SK-N-MC (cell line): ENCODE results near the gene KCNJ11.

ENCODE experiments used
- DNase-seq: peaks from one replicate; pipeline ENCODE4 v3.0.0-alpha.2; 2011; ENCODE audit warnings: low read depth, low spot score
- H3K27ac ChIP-seq: fragments of 200-600 bp; sonication (generic); 2 replicates; pipeline ENCODE4 v1.5.1; 2016; ENCODE audit warnings: mixed run types
- H3K36me3 ChIP-seq: fragments of 200-600 bp; sonication (generic); 2 replicates; pipeline ENCODE4 v1.6.1; 2017; ENCODE audit warnings: antibody characterized with exemption, low read length, mixed read lengths; ENCODE audit not compliant: insufficient read depth
- H3K4me3 ChIP-seq: fragments of 200-600 bp; sonication (generic); 2 replicates; pipeline ENCODE4 v1.5.1; 2016
- H3K9ac ChIP-seq: fragments of 200-600 bp; sonication (generic); 2 replicates; pipeline ENCODE4 v1.8.0; 2017; ENCODE audit warnings: mixed run types, mixed read lengths; ENCODE audit not compliant: insufficient read length
- H3K9me3 ChIP-seq: fragments of 200-600 bp; sonication (generic); 2 replicates; pipeline ENCODE4 v1.6.1; 2017; ENCODE audit warnings: low read depth, mild to moderate bottlenecking, antibody characterized with exemption, low read length, moderate library complexity, mixed read lengths
- EZH2 ChIP-seq: fragments of 200-600 bp; sonication (generic); IDR thresholded peaks from one replicate; pipeline ENCODE4 v1.6.1; 2017; ENCODE audit warnings: antibody characterized with exemption
- FOXP2 ChIP-seq: optimal IDR thresholded peaks from 2 replicates; pipeline ENCODE3; 2011; ENCODE audit warnings: mild to moderate bottlenecking, moderate library complexity; ENCODE audit not compliant: insufficient read depth; ENCODE audit errors: extremely low read length, control extremely low read depth
- POLR2AphosphoS5 ChIP-seq: IDR thresholded peaks from 2 replicates; pipeline ENCODE4 v1.6.1; 2012; ENCODE audit warnings: mild to moderate bottlenecking, low read depth, low read length, borderline replicate concordance

KCNJ11 gene

DNA sequence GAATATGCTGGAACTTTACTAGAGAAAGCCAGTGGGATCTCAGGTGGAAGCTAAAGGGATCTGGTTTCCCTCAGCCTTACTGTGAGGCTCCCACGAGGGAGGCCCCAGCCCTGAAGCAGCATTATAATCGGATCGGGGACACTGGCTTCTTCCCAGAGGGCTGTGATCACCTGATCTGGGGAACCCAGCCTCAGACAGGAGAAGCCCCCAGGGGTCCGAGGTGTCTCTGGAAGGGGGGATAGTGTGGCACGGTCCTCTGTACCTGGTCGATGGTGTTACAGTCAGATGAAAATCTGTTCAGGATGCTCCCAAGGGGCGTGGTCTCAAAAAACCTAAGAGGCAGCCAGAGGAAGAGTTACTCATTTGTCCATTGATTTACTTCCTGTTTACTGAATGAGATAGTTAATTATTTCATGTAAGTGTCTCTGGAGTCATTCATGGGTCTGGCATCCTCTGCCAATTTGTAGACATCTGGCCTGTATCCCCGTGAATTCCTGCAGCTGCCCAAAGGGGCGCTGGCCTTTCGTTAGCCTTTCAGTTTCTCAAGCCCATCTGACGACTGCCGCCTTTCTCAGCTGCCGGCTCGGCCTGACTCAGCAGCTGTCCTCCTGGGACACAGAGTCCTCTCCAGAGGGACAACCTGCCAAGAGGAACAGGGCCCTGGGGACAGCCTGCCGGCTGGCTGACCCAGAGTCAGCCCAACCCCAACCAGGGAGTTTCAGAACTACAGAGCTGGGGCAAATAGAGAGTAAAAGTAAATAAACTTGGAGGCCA is 17.0 kb upstream of the KCNJ11 start:
- Histone ChIP-seq H3K9ac (no peak overlapping the region), H3K4me3 (no peak overlapping the region), H3K27ac (no peak overlapping the region), H3K36me3 (no peaks in the 10 kb centered on the region), H3K9me3 (no peaks in the 10 kb centered on the region)
- no peak for DNase-seq
- TF ChIP-seq FOXP2 (no peak), EZH2 (no peak), POLR2AphosphoS5 (no peak)

DNA sequence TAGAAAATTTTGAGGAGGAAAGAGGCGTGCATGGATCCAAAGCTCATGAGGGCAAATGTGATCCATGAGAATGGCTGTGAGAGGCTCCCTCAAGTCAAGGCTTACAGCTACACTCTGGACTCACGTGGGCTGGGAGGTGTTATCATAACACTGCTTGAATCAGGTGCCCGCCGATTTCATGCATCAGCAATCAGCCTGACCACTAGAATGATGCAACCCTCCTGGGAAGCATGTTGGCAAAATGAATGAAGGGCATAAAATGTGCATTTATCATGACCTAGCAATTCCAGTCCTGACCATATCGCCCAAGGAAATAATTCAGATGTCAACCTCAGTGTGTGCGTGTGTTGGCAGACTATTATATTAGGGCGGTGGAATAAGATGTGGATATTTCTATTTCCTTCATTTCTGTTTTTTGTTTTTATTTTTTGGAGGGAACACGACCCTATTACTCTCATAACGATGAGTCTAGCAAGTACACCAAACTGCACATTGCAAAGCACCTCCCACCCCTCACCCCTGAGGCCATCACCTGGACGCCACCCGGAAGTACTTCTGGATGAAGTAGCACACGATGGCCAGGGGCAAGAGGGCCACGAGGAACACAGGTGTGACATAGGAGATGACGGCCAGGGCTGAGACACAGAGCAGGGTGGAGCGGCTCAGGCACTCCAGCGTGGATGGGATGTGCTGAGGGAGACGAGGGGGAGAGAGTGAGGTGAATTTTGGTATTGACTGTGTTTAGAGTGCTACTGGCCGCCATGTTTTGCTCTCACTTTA is 15.7 kb upstream of the KCNJ11 start:
- Histone ChIP-seq H3K27ac (no peak overlapping the region), H3K36me3 (no peaks in the 10 kb centered on the region), H3K9ac (no peak overlapping the region), H3K4me3 (no peak overlapping the region), H3K9me3 (no peaks in the 10 kb centered on the region)
- TF ChIP-seq POLR2AphosphoS5 (no peak), FOXP2 (no peak), EZH2 (no peak)
- DNase-seq: no peak

DNA sequence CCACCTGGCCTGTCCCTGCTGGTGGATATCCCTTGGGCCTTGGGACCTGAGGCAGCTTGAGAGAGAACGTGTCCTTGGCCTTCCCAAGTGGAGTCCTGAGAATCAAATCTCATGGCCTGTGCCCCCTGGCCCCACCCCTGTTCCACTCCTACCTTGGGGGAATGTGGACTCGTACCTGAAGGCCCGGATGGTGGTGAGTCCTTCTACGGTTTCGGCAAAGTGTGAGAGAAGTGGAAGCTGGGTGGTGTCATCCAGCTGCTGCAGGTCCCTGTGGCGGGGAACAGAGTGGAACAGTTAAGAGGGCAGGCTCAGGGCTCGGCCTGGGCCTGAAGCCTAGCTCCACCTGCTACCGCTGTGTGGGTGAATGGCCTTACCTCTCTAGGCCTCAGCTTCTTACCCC is 14.0 kb upstream of the KCNJ11 start:
- TF ChIP-seq FOXP2 (no peak), POLR2AphosphoS5 (no peak), EZH2 (no peak)
- DNase-seq: no peak
- Histone ChIP-seq H3K9ac (no peak overlapping the region), H3K27ac (no peak overlapping the region), H3K36me3 (no peaks in the 10 kb centered on the region), H3K9me3 (no peaks in the 10 kb centered on the region), H3K4me3 (no peak overlapping the region)

DNA sequence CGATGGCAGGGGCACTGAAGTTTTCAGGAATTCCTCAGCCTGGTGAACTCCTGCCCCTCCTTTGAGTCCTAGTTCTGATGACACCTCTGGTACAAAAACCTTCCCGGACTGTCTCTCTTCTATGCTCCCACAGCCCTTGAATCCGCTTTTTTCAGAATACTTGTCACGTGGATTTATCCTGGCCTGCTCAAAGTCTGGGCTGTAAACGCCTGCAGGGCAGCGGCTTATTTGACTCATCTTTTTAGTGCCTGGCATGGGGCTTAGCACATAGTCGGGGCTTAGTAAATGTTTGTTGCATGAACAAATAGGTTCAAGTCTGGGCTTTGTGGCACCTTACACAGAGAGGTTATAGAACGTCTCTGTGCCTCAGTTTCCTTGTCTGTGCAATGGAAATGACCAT is 13.4 kb upstream of the KCNJ11 start:
- Histone ChIP-seq H3K9me3 (no peaks in the 10 kb centered on the region), H3K9ac (no peak overlapping the region), H3K4me3 (no peak overlapping the region), H3K36me3 (no peaks in the 10 kb centered on the region), H3K27ac (no peak overlapping the region)
- TF ChIP-seq EZH2: no peak
- TF ChIP-seq FOXP2: no peak
- no peak for TF ChIP-seq POLR2AphosphoS5
- DNase-seq: no peak

DNA sequence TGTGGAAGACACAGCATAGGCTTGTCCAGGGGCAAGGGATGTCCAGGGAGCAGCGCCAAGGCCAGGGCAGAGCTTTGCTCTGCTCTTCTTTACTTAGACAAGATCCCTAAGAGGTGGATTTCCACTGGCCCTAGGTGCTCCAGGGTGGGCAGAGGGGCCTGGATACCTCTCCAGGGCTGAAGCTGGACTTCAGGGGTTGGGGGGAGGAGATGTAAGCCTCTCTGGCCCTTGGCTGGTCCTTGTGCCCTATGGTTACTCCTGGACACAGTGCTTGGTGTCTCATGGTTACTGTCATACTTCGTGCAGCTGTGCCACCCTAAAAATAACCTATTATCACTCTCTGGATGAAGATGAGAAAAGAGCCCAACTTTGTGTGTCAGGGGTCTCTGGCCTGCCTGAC is 12.9 kb upstream of the KCNJ11 start:
- H3K9ac ChIP-seq: no peak overlapping the region
- no peaks in the 10 kb centered on the region for H3K9me3 ChIP-seq
- TF ChIP-seq POLR2AphosphoS5 (no peak), EZH2 (no peak), FOXP2 (no peak)
- H3K4me3 ChIP-seq: no peak overlapping the region
- no peaks in the 10 kb centered on the region for H3K36me3 ChIP-seq
- DNase-seq: no peak
- H3K27ac ChIP-seq: no peak overlapping the region

DNA sequence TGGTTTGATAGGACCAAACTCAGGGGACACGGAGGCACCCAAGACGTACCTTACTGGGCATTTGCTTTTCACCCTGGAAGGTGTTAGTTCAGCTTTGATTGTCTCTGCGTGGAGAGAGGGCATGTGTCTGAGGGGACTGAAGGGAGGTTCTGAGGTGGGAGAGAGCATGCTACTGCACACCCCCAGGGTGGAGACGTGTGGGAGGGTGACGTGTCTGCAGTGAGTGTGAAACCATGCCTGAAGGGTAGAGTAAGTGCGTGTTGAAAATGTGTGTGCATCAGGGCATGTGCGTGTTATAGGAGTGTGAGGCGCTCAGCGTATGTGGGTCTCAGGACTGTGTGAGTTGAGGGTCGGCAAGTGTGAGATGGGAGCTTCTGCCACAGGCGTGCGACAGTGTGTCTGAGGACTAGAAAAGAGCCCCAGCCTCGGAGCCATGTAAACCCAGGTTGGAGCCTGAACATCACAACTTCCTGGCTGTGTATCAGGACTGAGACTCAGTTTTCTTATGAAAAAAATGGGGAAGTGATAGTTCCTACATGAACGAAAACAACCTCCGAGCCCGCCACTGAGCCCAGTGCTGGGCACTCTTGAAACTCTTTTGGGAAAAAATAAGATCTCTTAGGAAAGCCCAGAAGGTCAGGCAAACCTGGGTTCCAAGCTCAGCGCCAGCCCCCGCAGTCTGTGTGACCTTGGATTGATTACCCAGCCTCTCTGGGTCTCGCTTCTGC is 11.8 kb upstream of the KCNJ11 start:
- Histone ChIP-seq H3K4me3 (no peak overlapping the region), H3K27ac (no peak overlapping the region), H3K36me3 (no peaks in the 10 kb centered on the region), H3K9me3 (no peaks in the 10 kb centered on the region), H3K9ac (no peak overlapping the region)
- TF ChIP-seq FOXP2: no peak
- TF ChIP-seq POLR2AphosphoS5: no peak
- TF ChIP-seq EZH2: no peak
- no peak for DNase-seq

DNA sequence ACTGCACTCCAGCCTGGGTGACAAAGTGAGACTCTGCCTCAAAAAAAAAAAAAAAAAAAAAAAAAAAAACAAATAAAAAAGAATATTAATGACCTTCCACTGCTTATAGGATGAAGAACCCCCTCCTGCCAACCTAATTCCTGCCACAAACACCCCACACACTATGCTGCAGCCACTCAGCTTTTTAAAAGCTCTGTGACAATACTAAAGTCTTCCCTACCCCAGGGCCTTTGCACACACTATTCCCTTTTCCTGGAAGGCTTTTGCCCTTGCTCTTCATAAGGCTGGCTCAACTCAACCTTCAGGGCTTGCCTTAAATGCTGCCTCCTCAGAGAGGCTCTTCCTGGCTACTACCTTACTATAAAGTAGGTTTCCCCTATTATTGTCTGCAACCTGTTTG is 10.8 kb upstream of the KCNJ11 start:
- no peaks in the 10 kb centered on the region for H3K36me3 ChIP-seq
- H3K9ac ChIP-seq: no peak overlapping the region
- TF ChIP-seq EZH2 (no peak), FOXP2 (no peak), POLR2AphosphoS5 (no peak)
- no peak for DNase-seq
- no peak overlapping the region for H3K27ac ChIP-seq
- no peak overlapping the region for H3K4me3 ChIP-seq
- no peaks in the 10 kb centered on the region for H3K9me3 ChIP-seq

DNA sequence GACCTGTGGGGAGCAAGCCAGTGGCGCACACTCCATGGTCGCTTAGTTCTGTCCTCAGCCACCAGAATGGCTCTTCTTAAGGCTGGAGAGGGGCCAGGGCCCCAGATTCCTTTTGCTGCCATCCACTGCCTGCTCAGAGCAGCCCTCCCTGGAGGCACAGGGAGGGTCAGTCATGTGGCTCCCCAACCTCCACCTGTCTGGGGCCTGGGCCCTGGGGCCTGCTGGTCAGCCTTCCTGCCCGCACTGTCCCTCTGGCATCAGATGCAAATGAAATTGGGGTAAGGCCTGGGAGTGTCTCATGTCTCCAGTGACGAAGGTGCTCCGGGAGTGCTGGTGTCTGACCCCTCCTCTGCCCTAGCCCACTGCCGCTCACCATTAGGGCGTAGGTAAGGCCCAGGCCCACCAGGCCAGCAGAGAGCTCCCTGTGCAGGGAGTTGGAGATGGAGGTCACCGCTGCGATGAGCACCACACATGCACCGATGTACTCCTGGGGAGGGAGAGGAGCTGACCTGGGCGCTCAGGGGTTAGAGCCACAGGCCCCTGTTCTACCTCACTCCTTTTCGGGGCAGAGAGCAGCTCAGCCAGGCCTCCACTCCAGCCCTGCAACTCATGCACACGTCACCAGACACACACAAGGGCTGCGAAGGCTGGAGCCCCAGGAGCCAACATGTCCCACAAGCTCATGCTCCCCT is 9.0 kb upstream of the KCNJ11 start:
- no peak for TF ChIP-seq FOXP2
- Histone ChIP-seq H3K9ac (no peak overlapping the region), H3K4me3 (no peak overlapping the region), H3K27ac (no peak overlapping the region), H3K9me3 (no peaks in the 10 kb centered on the region), H3K36me3 (no peaks in the 10 kb centered on the region)
- no peak for DNase-seq
